Left hindlimb (tissue), 1 donor: ENCODE data around the gene RBKS.

Experiments used
- DNase-seq: peaks from one replicate; pipeline ENCODE4 v3.0.0-alpha.2; 2018

The RBKS gene

DNA sequence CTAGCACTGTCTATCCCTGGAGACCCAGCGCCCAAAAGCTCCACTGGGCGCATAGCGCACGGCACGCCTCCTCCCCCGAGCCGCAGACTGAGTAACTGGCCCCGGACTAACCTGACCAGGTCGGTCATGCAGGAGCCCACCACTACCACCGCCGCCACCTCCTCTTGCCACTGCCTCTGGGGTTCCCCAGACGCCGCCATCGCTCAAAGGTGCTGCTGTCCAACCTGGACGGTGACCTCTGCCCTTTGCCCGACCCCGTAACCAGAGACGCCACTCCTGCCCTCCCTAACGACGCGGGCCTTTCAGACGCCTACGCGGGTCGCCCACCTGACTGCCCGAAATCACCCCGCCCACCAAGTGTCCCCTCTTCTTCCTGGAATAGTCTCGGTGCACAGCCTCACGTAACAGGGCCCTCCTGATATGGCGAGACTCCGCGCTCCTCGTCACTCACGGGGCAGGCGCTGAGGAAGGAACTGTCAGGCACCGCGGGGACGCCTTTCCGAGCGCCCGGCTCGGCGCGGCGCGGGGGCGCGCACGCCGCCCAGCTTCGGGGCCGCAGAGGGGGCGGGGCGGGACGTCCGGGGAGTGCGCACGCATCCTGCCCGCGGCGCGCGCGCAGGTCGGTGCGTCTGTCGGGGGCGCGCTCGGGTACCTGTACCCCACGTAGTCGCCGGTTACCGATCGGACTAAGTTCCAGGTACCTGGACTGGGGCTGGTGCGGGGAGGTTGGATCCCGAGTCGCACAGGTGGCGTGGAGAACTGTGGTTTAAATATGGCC is at the start of gene RBKS, which contains the start of gene BABAM2:
Gene RBKS, minus strand, starts transcription at position 242 of the 778 bp plus-strand sequence. Its CDS starts 42 bp downstream, at position 200.
Gene BABAM2, plus strand, starts transcription at position 584 of the 778 bp plus-strand sequence. CDS start 3,828 bp downstream, outside the sequence.
- peak; percentile 88 for DNase-seq

GRCh38 chr2:27935026-27935425 is 44.8 kb upstream of the RBKS start:
- no peak for DNase-seq

GRCh38 chr2:27932396-27932795 is 42.2 kb upstream of the RBKS start:
- DNase-seq = no peak

DNA sequence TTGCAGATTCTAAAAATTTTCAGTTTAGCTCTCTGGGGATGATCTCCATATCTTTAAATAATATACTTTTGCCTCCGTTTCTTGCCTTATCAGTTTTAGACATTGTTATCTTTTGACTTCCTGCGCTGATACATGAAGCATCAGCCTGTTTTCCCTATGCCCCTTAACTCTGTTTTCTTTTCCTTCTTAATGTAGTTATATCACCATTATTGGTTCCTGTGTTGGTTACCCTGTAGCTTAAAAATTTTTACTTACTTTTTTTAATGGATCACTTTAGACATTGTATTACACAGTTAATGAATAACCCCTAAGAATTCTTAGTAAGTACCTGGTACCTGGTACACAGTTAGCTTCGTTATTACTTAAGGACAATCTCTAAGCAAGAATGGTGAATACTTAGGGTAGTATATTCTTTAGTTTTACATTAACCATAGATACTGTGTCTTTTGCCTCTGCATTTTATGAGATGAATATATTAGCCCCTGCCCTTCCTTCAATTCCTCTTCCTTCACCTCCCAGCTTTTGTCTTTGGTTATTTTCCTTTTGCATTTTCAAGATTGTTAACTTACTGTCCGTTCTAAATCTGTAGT is 41.3 kb upstream of the RBKS start:
- no peak for DNase-seq

GRCh38 chr2:27929916-27930486 is 39.8 kb upstream of the RBKS start:
- no peak for DNase-seq

DNA sequence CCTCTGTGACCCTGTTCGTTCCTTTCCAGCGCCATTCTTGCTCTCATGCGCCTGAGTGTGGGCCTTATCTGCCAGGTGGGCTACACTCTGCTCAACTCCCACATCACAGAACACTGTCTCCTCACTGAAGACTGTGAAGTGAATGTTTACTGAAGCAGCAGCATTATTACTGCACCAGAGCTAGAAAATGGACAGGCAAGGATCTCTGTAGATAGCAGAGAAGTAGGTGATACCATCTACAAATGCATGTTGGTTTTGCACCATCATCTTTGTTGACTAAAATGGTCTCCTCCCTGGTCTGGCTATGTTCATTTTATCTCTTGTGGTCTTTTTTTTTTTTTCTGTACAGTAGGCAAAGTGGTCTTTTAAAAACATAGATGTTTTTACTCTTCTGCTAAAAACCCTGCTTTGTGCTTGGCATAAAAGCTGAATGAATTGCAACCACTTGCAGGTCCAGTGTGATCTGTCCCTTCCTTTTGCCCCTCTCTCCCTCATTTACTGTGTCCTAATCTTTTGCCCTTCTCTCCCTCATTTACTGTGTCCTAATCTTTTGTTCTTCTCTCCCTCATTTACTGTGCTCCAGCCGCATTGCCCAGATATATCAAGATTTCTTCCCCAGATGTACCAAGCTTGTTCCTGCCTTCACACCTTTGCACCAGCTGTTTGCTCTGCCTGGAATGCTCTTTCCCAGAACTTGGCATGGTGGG is 35.7 kb upstream of the RBKS start:
- no peak for DNase-seq

GRCh38 chr2:27922842-27923241 is 32.7 kb upstream of the RBKS start:
- no peak for DNase-seq

GRCh38 chr2:27921880-27922547 is 31.8 kb upstream of the RBKS start:
- no peak for DNase-seq

DNA sequence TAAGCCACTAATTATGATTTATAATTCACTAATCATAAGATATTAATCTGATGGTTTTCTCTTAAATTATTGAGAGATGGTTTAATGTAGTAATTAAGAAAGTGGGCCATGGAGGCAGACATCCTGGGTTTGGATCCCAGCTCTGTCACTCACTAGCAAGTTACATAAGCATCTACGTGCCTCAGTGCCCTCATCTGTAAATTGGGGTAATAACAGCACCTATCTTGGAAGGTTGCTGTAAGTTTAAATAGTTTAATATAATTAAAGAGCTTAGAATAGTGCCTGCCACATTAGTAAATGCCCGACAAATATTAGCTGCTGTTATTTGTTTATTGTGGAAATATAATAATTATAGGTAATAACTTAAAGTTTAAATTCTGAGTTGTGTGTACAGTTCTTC is 31.2 kb upstream of the RBKS start:
- DNase-seq = no peak

DNA sequence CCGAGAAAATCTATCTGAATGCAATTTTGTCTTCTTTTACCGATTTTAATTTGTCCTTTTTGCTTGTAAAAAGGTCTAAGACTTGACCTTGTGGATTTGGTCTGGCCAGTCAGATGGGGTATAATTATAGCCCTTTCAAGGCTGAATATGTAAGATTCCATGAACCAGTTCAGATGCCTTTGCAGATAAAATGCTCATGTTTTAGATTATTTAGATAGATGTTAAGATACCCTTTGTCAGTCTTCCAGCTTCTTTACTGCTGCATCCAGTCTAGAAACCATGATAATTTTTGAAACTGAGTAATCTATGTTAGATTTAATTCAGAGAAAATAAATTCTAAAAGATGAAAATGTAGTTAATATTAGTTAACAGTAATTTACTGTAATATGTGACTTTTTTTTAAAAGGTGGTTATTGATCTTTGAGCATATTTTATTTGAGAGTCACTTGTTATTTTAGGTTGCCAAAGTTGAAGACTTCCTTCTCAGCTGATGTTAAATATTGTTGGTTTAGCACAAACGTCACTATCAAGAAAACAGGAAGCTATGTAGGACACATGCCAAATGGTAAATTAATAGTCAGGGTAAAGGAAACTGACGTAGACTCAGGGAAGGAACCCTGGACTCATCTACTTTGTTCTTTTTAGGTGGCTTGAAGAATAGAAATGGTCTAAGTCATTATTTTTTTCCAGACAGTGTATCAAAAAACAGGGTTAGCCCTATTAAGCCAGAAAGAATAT is 30.1 kb upstream of the RBKS start:
- DNase-seq = no peak

- no peak for DNase-seq
Measured at GRCh38 chr2:27916293-27916995, 26.3 kb upstream of the RBKS start.

GRCh38 chr2:27915874-27916273 is 25.7 kb upstream of the RBKS start:
- no peak for DNase-seq

DNA sequence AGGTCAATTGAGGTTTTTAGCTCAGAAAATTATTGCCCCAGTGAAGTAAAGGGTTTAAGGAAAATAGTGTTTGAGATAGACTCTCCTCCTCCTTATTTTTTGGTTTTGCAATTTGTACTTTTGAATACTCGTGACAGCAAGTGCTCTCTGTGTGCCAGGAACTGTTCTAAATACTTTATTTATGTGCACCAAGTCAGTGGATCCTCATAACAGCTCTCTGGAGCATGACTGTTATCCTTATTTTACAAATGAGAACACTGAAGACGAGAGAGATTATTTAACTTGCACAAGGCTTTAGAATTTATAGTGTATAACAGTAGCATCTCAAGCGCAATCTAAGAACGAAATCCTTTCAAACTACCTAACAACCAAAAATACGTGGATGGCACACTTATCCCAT is 25.0 kb upstream of the RBKS start:
- DNase-seq = no peak

GRCh38 chr2:27914805-27915175 is 24.6 kb upstream of the RBKS start:
- no peak for DNase-seq

DNA sequence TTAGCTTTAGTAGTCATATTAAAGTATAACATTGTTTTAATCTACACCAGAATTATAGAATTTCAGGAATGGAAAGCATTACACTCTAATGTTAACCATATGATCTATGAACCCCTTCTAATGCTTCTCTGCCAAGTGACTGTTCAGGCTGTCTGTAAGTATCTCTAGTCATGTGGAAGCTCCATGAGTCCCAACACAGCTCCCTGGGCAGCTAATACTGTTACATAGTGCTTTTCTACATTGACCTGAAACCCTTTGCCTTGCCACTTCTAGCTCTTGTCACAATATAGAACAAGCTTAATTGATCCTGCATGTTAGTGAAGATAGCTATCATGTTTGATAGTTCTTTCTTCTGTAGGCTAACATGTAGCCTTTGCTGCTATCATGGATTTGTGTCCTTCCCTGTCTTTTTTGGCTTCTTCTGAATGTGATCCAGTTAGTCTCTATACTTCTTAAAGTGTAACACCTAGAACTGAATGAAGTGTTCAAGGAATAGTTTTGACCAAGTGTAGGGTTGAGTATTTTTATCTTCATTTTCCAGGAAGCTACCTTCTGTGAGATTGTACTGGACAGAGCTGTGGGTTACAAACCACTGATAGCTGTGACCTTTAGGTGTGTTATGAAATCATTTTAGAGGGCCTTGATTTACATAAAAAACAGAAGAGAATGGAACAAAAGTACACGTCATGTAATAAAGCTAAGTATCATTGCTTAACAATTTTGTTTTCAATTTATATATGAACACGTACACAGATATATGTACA is 24.0 kb upstream of the RBKS start:
- DNase-seq = no peak

GRCh38 chr2:27912512-27912911 is 22.3 kb upstream of the RBKS start:
- DNase-seq = no peak

DNA sequence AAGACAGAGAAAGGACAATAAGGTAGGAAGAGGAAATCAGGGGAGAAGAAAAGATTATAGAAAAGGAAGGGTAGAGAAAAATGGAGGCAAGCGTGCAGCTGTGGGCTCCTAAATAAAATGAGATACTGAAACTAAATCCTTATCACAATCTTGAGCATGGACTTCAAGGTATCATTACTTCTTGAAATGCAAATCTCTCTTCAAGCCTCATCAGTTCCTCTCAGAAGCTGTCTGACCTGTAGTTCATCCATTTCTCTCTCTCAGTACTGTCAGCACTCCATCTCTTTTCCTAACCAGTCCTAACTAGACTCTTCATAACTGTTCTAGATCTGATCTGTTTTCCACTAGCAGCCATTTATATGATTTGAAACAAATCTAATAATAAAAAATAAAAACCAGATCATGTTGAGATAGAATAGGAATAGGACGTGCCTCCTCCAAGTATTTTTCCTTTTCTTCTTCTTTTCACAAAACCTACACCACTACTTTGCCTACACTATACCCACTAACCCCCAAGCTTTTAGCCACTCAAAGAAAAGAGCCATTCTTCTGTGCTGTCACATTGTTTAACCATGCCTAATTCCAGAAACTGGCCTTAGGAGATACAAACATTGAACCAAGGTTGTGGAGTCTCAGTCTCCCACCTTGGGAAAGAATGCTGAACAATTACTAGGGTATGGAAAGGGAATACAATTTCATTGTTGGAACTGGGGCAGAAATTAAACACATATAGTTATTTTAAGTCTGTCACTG is 21.4 kb upstream of the RBKS start:
- DNase-seq = no peak

GRCh38 chr2:27909901-27910300 is 19.7 kb upstream of the RBKS start:
- DNase-seq = no peak

DNA sequence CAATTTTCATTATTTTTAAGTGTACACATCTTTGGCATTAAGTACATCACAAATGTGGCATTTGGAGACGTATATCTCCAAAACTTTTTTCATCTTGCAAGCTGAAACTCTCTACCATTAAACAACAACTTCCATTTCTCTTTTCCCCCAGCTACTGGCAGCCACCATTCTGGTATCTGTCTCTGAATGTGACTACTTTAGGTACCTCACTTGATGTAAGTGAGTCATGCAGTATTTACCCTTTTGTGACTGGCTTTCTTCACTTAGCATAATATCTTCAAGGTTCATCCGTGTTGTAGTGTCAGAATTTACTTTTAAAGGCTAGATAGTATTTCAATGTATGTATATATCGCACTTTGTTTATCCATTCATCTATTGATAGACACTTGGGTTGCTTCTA is 17.4 kb upstream of the RBKS start:
- DNase-seq = no peak

DNA sequence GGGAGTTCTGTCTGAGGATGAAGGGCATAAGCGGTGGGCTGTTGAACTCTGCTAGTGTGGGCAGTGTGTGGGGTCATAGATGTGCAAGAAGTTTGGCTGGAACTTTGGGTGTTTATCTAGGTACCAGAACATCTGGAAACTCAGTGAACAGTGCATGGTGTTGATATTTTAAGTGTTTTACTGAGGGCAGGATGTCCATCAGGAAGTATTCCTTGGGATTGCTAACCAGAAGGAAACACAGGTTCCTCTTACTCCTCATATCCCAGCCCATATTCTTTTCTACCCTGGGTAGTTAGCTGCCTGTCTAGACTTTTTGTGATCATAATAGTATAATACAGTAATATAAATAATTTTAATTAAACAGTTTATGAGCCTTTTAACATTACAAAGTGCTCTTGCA is 15.9 kb upstream of the RBKS start:
- DNase-seq = no peak
